Esophagus squamous epithelium (tissue), 5 donors: ENCODE results near the gene CCDC68. TPM values are rescaled to one million over a fixed set of nuclear protein-coding genes. Genes with fewer than 3 reads are reported as not detected.

Experiments
- DNase-seq: peaks from one replicate; lab custom pipeline; 2025; lab: John Stamatoyannopoulos, UW
- H3K27ac ChIP-seq, 4 donors: fragments of 200-600 bp; sonication (generic); one replicate each; pipeline ENCODE4 v1.5.1; 2016 to 2019; ENCODE audit warnings: mild to moderate bottlenecking in 1 of 4
- H3K27me3 ChIP-seq, 4 donors: fragments of 200-600 bp; sonication (generic); 1 replicate in 3 of 4; 2 replicates in 1 of 4; pipeline versions ENCODE4 v1.5.1 to v1.6.0; 2017 to 2021; ENCODE audit warnings: antibody characterized with exemption in 1 of 4
- H3K36me3 ChIP-seq, 3 donors: fragments of 200-600 bp; sonication (generic); one replicate each; pipeline ENCODE4 v1.5.1; 2016 to 2019
- H3K4me1 ChIP-seq, 3 donors: fragments of 200-600 bp; sonication (generic); one replicate each; pipeline ENCODE4 v1.5.1; 2017 to 2019
- H3K4me3 ChIP-seq, 4 donors: fragments of 200-600 bp; sonication (generic); 1 replicate in 3 of 4; 2 replicates in 1 of 4; pipeline ENCODE4 v1.5.1; 2016 to 2019; ENCODE audit warnings: mild to moderate bottlenecking in 2 of 4, moderate library complexity in 1 of 4
- H3K9me3 ChIP-seq, 3 donors: fragments of 200-600 bp; sonication (generic); one replicate each; pipeline ENCODE4 v1.5.1; 2016 to 2019
- CTCF ChIP-seq, 6 experiments: fragments of 450-650 bp in 4 of 6; fragments of 200-600 bp in 2 of 6; sonication (generic) in 2 of 6; IDR thresholded peaks; one replicate each; pipeline ENCODE4 v1.5.1; 2016 to 2019; ENCODE audit warnings: antibody characterized with exemption in 6 of 6, mild to moderate bottlenecking in 4 of 6, moderate library complexity in 4 of 6
- POLR2A ChIP-seq, 4 donors: fragments of 450-650 bp; IDR thresholded peaks; one replicate each; pipeline ENCODE4 v1.6.1; 2017; ENCODE audit warnings: antibody characterized with exemption in 4 of 4, mild to moderate bottlenecking in 4 of 4, moderate library complexity in 3 of 4
- WGBS, 2 donors: methylation state at CpG; one replicate each; pipeline ENCODE4 v1.1.5; 2018; 5-methylcytosine and 5-hydroxymethylcytosine counted together
- intact Hi-C: fragments of 100-400 bp; cut with DNase I; formaldehyde crosslinking; loops from one replicate; pipeline ENCODE4 v1.15.0; 2022
- total RNA-seq, 4 donors: library from RNA; depleted of rRNA; stranded (reverse); fragments of >200 nt; gene quantifications; one replicate each; pipeline ENCODE4 v1.1.0, GENCODE V29; 2016
- donor health status: DM: yes; HTN: yes; CAD: no.

CCDC68 gene
- total RNA-seq, 4 donors from 2014 or later = 0.11 to 5.1 (median 2.7) TPM

GRCh38 chr18:54918060-54918459 is 41.2 kb downstream of the CCDC68 start:
- intact Hi-C loops = no loop called here
- no peaks in the 10 kb centered on the region for H3K4me1 ChIP-seq
- 87 to 94% methylated on average over 3 to 4 of the region's 4 CpGs for WGBS, 2 donors
- TF ChIP-seq POLR2A (IDR thresholded peaks at IDR 0.05) (no peak), CTCF (IDR thresholded peaks at IDR 0.05) (no peak)
- no peak overlapping the region for H3K27ac ChIP-seq
- no peaks in the 10 kb centered on the region for H3K36me3 ChIP-seq
- H3K4me3 ChIP-seq = no peak overlapping the region
- H3K9me3 ChIP-seq = no peaks in the 10 kb centered on the region
- no peak for DNase-seq
- no peaks in the 10 kb centered on the region for H3K27me3 ChIP-seq

GRCh38 chr18:54916507-54916906 is 42.8 kb downstream of the CCDC68 start:
- TF ChIP-seq POLR2A (IDR thresholded peaks at IDR 0.05) = no peak
- no peak for TF ChIP-seq CTCF (IDR thresholded peaks at IDR 0.05)
- no peaks in the 10 kb centered on the region for H3K27me3 ChIP-seq
- H3K4me1 ChIP-seq = no peaks in the 10 kb centered on the region
- no peaks in the 10 kb centered on the region for H3K9me3 ChIP-seq
- WGBS, 2 donors = 85 to 87% methylated on average over 3 of the region's 3 CpGs
- intact Hi-C loops = no loop called here
- no peaks in the 10 kb centered on the region for H3K36me3 ChIP-seq
- no peak overlapping the region for H3K27ac ChIP-seq
- DNase-seq = no peak
- no peak overlapping the region for H3K4me3 ChIP-seq

- 69 to 73% methylated on average over 4 of the region's 4 CpGs for WGBS, 2 donors
- H3K27ac ChIP-seq = no peak overlapping the region
- H3K4me3 ChIP-seq = no peak overlapping the region
- H3K9me3 ChIP-seq = no peaks in the 10 kb centered on the region
- TF ChIP-seq POLR2A (IDR thresholded peaks at IDR 0.05) (no peak), CTCF (IDR thresholded peaks at IDR 0.05) (no peak)
- intact Hi-C loops = no loop called here
- H3K4me1 ChIP-seq = no peaks in the 10 kb centered on the region
- H3K36me3 ChIP-seq = no peaks in the 10 kb centered on the region
- no peaks in the 10 kb centered on the region for H3K27me3 ChIP-seq
- DNase-seq = no peak
These were observed 44.4 kb downstream of the CCDC68 start for GRCh38 chr18:54914816-54915215.

GRCh38 chr18:54911551-54911950 is 47.7 kb downstream of the CCDC68 start:
- H3K4me1 ChIP-seq = no peaks in the 10 kb centered on the region
- no peak for TF ChIP-seq CTCF (IDR thresholded peaks at IDR 0.05)
- no peak for TF ChIP-seq POLR2A (IDR thresholded peaks at IDR 0.05)
- no peak overlapping the region for H3K4me3 ChIP-seq
- no peaks in the 10 kb centered on the region for H3K36me3 ChIP-seq
- no peak for DNase-seq
- intact Hi-C loops = no loop called here
- WGBS, 2 donors = 71 to 79% methylated on average over 2 of the region's 2 CpGs
- no peaks in the 10 kb centered on the region for H3K9me3 ChIP-seq
- H3K27ac ChIP-seq = no peak overlapping the region
- H3K27me3 ChIP-seq = no peaks in the 10 kb centered on the region

GRCh38 chr18:54910161-54910919 is 48.9 kb downstream of the CCDC68 start:
- intact Hi-C loops = no loop called here
- H3K4me1 ChIP-seq = no peaks in the 10 kb centered on the region
- no peaks in the 10 kb centered on the region for H3K9me3 ChIP-seq
- no CpG with 5 or more reads among the region's 6 CpGs for WGBS, 2 donors
- no peak overlapping the region for H3K4me3 ChIP-seq
- TF ChIP-seq POLR2A (IDR thresholded peaks at IDR 0.05) (no peak), CTCF (IDR thresholded peaks at IDR 0.05) (no peak)
- no peaks in the 10 kb centered on the region for H3K27me3 ChIP-seq
- no peaks in the 10 kb centered on the region for H3K36me3 ChIP-seq
- no peak overlapping the region for H3K27ac ChIP-seq
- no peak for DNase-seq
